IPS-18c (cell line): ENCODE results near the gene SNPH.

Experiments used
- H3K4me3 ChIP-seq: 2 replicates; pipeline ENCODE4 v1.7.0; 2013; ENCODE audit warnings: low read depth, mild to moderate bottlenecking, low read length, moderate library complexity; ENCODE audit not compliant: insufficient read depth
- H3K9me3 ChIP-seq: one replicate; pipeline ENCODE4 v1.6.1; 2013; ENCODE audit warnings: mild to moderate bottlenecking, low read length, moderate library complexity; ENCODE audit not compliant: control insufficient read depth, insufficient read depth

The SNPH gene

DNA sequence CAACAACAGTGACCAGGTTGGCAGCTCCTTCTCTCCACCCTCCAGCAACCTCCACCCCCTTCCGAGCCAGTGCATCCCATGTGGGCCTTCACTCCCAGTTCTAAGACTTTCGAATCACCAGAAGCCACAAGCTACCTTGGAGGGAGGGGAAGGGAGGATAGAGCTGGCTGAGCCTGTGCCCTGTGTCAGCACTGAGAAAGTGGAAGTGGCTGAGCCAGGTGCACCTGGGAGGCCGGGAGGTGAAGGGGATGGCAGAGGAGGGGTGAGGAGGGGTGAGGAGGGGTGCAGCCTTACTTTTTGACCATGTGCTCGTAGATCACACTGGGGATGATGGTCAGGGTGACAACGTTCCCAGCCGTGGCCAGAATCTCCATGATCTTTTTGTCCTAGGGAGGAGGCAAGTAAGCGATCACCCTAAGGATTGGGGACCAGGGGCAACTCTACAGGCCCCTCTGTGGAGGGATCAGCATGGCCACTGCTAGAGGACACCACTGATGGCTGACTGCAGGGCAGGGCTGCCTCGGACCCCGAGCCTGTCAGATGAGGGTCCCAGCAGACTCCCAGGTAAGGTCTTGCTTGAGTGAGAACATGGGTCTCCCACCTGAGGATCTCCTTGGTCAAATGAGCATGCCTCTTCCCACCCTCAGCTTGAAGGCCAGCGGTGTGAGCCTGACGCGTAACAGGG lies 44.6 kb downstream of the SNPH start:
- Histone ChIP-seq H3K9me3 (no peaks in the 10 kb centered on the region), H3K4me3 (no peak overlapping the region)

DNA sequence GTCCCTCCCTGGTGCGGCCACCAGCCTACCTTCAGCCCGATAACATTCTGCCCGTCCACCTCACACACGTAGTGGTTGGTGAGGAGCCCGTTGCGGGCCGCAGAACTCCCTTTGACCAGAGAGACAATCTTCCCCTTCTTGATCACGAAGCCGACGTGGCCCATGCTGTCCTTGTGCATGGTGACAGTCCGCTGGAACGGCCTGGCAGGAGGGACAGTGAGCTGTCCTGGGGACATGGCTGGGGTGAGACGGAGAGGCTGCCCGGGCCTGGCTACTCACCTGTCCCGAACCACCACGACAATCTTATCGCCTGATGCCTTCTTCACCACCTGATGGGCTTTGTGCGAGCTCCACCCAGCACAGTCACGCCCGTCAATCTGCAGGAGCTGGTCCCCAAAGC lies 46.2 kb downstream of the SNPH start:
- Histone ChIP-seq H3K4me3 (no peak overlapping the region), H3K9me3 (no peaks in the 10 kb centered on the region)

DNA sequence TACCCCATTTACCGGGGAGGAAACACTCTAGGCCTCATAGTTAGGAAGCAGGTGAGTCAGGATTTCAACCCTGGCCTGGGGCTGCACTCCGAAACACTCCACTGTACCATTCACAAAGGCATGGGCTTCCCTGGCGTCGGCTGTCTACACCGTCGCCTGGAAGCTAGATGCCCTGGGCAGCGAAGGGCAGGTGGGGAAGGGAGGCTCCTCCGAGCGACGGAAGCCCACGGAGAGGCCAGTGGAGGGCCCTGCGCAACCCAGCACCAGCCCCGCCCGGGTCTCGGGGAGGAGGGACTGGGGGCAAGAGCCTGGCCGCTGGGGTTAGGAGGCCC lies 46.8 kb downstream of the SNPH start:
- no peaks in the 10 kb centered on the region for H3K9me3 ChIP-seq
- H3K4me3 ChIP-seq, result peak overlapping the region; percentile 65

DNA sequence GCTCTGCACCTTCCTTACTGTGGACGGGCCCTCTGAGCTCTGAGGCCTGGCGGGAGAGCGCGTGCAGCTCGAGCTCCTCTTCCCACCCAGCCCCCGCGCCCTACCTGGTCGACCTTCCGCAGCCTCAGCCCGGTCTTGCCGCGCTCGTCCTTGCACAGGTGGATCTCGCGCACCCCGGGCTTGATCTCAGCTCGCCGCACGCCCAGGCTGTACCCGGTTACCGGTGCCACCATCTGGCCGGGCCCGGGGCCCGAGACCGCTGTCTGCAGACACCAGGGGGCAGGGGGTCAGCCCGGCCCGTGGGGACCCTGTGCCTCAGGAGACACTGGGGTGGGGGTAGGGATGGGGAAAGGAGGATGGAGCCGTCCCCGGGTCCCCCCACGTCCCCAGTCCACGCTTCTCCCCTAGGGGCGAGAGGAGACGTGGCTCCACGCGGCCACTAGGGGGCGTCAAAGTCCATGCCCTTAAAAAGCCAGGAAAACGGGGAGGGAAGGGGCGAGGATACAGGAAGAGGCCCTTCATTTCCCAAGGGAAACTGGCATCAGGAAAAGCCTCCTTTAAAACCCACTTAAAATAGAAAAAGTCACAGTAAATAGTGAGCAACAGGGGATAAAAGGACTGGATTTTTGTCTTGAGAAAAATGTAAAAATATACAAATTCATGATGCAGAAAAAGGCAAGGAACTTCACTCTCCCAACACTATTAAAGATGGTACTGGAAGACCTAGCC lies 47.3 kb downstream of the SNPH start:
- no peaks in the 10 kb centered on the region for H3K9me3 ChIP-seq
- peak overlapping the region; percentile 65 for H3K4me3 ChIP-seq

DNA sequence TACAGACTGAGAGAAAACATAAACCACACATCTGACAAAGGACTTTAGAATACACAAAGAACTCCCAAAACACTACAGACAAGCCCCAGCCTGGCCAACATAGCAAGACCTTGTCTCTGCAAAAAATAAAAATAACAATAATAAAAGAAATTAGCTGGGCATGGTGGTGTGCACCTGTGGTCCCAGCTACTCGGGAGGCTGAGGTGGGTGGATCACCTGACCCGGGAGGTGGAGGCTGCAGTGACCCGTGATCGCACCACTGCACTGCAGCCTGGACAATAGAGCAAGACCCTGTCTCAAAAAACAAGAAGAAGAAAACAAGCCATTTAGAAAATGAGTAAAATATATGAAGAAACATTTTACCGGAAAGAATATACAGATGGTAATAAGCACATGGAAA lies 49.7 kb downstream of the SNPH start:
- no peak overlapping the region for H3K4me3 ChIP-seq
- no peaks in the 10 kb centered on the region for H3K9me3 ChIP-seq

DNA sequence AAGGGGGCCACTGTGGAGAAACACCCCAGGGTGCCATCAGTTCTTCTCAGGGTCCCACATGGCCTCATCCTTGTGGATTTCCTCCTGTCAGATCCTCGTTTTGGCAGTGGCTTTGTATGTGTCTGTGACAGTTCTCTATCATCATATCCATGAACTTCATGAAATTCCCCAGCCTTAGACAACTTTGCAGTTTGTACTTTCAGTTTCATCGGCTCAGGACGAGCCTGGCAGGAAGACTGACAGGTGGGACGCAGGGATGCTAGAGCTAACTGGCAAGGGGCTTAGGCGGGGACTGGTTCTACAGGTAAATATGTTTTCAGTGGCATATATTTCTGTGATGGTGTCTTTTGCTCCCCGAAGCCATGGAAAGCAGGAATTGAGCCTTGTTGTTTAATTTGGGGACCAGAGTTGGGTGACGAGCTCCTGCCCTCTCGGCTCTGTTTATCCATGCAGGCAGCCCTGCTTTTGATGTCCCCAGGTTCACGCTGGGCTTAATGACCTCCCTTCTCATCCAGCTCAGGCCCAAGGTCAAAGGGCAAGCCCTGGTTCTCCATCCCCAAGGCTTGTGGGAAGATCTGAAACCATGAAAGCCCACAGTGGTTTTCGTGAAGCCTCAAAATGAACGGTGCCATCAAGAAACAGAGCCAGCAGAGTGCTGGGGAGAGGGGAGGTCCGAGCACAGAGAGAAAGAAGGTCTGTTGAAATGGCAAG lies 51.6 kb downstream of the SNPH start:
- no peaks in the 10 kb centered on the region for H3K9me3 ChIP-seq
- H3K4me3 ChIP-seq, result no peak overlapping the region

DNA sequence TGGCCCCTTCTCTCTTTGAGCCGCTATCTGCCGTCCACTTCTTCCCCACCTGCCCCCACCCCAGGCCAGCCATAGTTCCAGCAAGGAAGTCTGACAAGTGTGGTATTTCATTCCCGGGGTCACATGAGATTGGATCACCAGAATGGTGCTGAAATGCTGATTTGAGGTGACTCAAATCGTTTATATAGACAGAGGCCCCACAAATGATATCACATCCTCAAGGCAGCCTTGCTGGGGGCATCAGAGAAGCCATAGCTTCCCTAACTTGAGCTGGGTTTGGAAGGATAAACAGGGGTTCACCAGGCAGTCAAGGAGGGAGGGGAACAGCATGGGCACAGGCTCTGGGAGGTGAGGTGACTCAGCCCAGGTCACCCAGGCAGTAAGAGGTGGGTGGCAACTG lies 53.0 kb downstream of the SNPH start:
- Histone ChIP-seq H3K9me3 (no peaks in the 10 kb centered on the region), H3K4me3 (no peak overlapping the region)

DNA sequence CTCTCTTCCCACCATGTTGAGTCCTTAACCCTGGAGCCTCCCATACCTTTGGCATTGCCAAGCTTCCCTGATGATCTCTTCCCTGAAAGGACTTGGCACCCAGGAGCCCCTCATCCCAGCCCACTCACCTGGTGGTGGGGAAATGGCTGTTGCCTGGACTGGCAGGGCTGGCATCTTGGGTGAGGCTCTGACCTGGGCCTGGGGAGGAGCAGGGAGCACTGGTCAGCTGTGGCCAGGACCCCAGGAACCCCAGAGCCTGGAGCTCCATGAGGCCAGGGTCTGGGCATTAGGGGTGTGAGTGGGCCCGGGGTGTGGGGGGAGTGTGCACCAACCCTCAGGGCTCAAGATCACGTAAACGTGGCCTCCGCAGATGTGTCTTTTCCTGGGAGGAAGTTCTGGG lies 53.4 kb downstream of the SNPH start:
- H3K9me3 ChIP-seq, result no peaks in the 10 kb centered on the region
- no peak overlapping the region for H3K4me3 ChIP-seq

DNA sequence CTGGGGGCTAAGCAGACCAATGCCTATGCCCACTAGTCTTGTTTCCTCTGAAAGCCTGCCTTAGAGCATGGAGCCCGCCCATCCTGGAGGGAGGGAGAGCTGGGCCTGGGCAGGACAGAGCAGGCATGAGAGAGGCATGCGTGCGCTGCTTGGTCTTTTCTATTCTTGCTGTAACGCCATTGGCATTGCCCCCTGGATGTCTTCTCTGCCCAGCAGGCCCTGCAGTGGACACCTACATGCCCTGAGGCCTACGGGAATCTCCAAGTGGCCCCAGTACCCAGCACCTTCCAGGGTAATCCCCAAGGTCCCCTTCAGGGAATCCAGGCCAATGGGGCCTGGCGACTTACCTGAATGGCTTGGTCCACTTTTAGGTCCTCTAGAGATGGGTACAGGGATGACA lies 53.9 kb downstream of the SNPH start:
- H3K9me3 ChIP-seq, result no peaks in the 10 kb centered on the region

DNA sequence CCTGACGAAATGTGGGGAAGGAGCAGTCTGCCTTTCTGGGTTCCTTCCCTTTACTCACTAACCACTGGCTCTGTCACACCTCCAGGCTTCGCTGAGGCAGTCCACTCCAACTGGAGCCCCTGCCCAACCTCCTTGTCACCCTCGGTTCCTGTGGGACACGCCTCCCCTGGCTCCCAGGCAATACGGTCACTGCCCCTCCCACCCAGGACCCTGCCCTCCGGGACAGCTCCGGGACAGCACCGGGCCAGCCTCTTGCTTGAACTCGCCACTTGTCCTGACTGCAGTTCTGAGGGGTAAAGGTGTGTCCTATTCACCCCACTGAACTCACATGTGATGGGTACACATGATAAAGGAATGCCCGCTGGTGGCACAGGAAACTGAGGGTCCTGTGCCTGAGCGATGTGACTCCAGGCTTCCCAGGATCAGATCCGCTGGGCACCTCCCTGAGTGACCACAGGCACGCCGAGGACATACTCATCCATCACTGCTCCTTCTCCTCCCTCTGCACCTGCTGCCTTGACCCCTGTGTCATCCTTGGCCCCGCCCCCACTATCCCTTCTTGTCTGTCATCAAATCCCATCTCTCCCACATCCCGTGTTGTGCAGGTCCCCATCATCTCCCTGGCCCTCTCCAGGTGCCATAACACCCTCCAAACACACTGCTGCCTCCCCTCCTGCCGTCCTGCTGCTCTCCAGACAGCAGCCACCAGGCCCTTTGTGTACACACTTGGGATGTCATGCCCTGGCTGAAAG lies 55.0 kb downstream of the SNPH start:
- Histone ChIP-seq H3K9me3 (no peaks in the 10 kb centered on the region), H3K4me3 (no peak overlapping the region)

More for the DNA sequence above, 53.9 kb downstream of the SNPH start:
- peak overlapping the region; percentile 1; the same call in 1 of the 2 replicates for H3K4me3 ChIP-seq

DNA sequence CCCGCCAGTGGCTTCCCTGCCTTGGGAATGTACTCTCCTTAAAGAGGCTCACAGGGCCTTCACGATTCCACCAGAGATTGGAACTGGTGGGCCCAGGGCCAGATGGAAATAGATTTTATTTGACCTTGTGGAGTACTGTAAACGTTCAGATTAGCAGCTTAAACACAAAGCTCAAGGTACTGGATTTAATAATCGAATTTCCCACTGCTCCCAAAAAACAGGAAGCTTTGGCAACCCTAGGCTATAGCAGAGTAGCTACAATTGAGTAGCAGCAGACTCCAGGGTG lies 55.5 kb downstream of the SNPH start:
- Histone ChIP-seq H3K9me3 (no peaks in the 10 kb centered on the region), H3K4me3 (no peak overlapping the region)

DNA sequence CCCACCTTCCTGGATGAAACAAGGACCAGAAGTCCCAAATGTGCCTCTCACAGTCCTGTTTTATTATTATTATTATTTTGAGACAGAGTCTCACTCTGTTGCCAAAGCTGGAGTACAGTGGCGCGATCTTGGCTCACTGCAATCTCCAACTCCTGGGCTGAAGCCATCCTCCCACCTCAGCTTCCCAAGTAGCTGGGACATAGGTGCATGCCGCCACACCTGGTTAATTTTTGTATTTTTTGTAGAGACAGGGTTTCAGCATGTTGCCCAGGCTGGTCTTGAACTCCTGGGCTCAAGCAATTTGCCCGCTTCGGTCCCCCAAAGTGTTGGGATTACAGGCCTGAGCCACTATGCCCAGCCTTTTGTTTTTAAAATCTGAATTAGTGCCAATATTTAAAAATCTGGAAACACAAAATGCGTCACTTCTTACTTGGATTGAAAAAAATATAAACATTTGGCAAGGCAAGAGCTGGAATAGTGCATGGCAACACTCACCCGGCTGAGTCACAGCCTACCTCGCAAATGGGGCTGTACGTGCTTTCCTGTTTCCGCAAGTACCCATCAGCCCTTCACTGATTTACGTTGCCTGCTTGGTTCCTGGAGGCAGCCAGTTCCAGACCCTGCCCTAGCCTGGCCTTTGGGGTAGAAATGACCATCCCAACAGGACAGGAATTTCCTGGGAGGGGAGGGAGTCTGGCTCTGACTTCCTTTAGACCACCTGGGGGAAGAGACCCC lies 56.6 kb downstream of the SNPH start:
- no peaks in the 10 kb centered on the region for H3K9me3 ChIP-seq

DNA sequence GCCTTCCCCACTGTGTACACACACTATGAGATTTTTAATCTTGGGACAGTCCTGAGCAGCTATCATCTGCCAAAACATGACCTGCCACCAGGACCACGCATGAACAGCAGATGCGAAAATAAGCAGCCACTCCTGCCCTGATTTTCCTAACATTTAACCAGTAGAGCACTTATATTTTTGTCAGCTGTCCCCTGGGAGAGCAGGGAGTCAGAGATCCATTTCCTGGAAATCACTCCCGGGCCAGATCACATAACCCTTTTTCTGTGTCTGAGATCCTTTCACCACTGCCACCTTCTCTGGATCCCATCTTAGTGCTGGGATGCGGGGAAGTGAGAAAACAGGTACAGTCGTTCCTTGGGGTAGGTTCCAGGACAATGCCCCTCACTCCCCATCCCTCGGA lies 57.2 kb downstream of the SNPH start:
- Histone ChIP-seq H3K9me3 (no peaks in the 10 kb centered on the region), H3K4me3 (no peak overlapping the region)

More for the DNA sequence above, 56.6 kb downstream of the SNPH start:
- H3K4me3 ChIP-seq, result no peak overlapping the region

DNA sequence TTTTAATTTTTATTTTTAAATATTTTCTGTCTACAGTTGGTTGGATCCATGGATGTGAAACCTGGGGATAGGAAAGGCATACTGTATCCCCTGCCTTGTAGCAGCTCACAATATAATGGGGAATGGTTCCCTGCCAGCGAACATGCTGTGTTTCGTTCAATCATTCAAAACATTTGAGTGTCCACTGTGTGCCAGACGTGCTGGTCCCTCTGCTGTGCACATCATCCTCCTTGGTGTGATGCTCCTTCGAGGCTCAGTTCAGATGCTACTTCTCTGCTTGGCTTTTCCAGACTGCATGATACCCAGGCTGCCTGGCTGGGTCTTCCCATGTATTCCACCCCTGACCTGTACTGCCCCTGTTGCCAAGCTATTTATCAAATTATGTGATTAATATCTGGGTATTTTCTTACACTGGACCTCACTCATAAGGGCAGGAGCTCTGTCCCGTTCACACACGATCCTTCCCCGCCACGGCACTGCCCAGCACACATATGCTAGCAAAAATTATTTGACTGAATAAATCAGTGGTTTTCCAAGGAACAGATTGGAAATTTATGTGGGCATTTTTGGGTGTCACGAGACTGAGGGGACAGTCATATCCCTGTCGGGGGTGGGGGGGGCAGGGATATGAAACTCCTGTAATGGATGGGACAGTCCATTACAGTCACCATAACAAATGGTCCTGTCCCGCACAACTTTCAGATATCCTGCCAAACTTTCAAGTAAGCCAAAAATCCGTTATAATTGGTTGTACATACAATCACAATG lies 57.9 kb downstream of the SNPH start:
- Histone ChIP-seq H3K9me3 (no peaks in the 10 kb centered on the region), H3K4me3 (no peak overlapping the region)

DNA sequence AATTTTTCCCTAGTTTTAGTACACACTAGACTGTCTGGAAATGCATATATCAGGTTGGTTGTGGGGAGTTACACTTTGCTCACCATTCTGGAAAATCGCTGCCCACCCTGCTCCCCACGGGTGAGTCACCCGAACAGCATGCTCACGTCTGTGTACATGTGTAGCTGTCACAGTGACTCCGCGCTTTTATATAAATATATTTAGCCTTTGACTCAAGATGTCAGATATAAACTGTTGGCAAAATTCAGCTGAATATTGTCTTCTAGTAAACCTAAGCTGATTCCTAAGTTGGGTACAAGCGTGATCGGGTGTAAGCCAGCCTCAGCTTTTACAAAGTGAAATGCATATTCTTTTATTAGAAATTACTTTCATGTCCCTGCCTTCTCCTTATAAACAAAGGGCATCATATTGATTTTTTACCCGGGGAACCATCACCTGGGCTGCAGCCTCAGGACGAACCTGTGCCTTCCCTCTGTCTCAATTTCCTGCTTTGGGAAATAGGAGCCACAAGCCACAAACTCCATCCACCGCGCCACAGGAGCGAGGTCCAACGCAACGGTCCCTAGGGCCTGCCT lies 58.6 kb downstream of the SNPH start:
- Histone ChIP-seq H3K4me3 (peak overlapping the region; percentile 91), H3K9me3 (no peaks in the 10 kb centered on the region)
